A673 (cell line): ENCODE measurements around the gene NEB. TPM values are rescaled to one million over a fixed set of nuclear protein-coding genes. Genes with fewer than 3 reads are reported as not detected.
A peak's percentile ranks its signal among the peaks of the same experiment; 100 is the strongest.
"Not testable (repeated sequence)": the region's sequence is repeated elsewhere in the genome, so short reads cannot be mapped to it uniquely, and the experiment has no call there.

Source experiments
- BruUV-seq: library from RNA; stranded (reverse); fragments of 400-500 nt; replicated peaks from 2 replicates; lab custom pipeline; 2021; lab: Mats Ljungman, UMichigan
- CTCF ChIA-PET: fragments of 300-600 bp; sonication (Branson Sonifier 250); formaldehyde crosslinking; loops from one replicate; lab custom pipeline; 2022; ENCODE audit warnings: antibody characterized with exemption; lab: Charles Lee
- POLR2A ChIA-PET: fragments of 300-600 bp; sonication (Branson Sonifier 250); formaldehyde crosslinking; loops from one replicate; lab custom pipeline; 2022; ENCODE audit warnings: antibody characterized with exemption; ENCODE audit not compliant: low non-redundant PET; lab: Charles Lee
- DNase-seq: peaks from one replicate; pipeline ENCODE4 v3.0.0-alpha.2; 2015; ENCODE audit warnings: low spot score
- H3K27ac ChIP-seq: fragments of 200-600 bp; sonication (generic); 2 replicates; pipeline ENCODE4 v1.5.1; 2016; ENCODE audit warnings: mixed run types, low read depth, mild to moderate bottlenecking, mixed read lengths, antibody characterized with exemption, low read length; ENCODE audit not compliant: poor library complexity, severe bottlenecking
- H3K27me3 ChIP-seq: fragments of 200-600 bp; sonication (generic); replicated peaks from 2 replicates; pipeline ENCODE4 v1.6.1; 2017; ENCODE audit warnings: mixed run types, low read depth, mild to moderate bottlenecking, mixed read lengths, antibody characterized with exemption, low read length; ENCODE audit not compliant: insufficient read depth, poor library complexity
- H3K36me3 ChIP-seq: fragments of 200-600 bp; sonication (generic); 2 replicates; pipeline ENCODE4 v1.6.1; 2016; ENCODE audit warnings: mixed run types, mild to moderate bottlenecking, mixed read lengths, antibody characterized with exemption, low read length; ENCODE audit not compliant: insufficient read depth, poor library complexity, severe bottlenecking
- H3K4me1 ChIP-seq: fragments of 200-600 bp; sonication (generic); 2 replicates; pipeline ENCODE4 v1.6.1; 2017; ENCODE audit warnings: mixed run types, mild to moderate bottlenecking, mixed read lengths, antibody characterized with exemption, low read length; ENCODE audit not compliant: insufficient read depth, poor library complexity, severe bottlenecking
- H3K4me3 ChIP-seq: fragments of 200-600 bp; sonication (generic); 2 replicates; pipeline ENCODE4 v1.5.1; 2016; ENCODE audit warnings: low read depth, mixed run types, mild to moderate bottlenecking, mixed read lengths, low read length; ENCODE audit not compliant: poor library complexity, severe bottlenecking
- H3K9me3 ChIP-seq: fragments of 200-600 bp; sonication (generic); 2 replicates; pipeline ENCODE4 v1.6.1; 2016; ENCODE audit warnings: mixed run types, low read depth, mild to moderate bottlenecking, mixed read lengths, antibody characterized with exemption, low read length; ENCODE audit not compliant: poor library complexity, severe bottlenecking
- CTCF ChIP-seq: fragments of 300-800, 200-600 bp; sonication (generic); conservative IDR thresholded peaks from 2 replicates; pipeline ENCODE4 v1.5.1; 2017; ENCODE audit warnings: low read depth, mild to moderate bottlenecking, antibody characterized with exemption, low read length, moderate library complexity, mixed read lengths
- EZH2 ChIP-seq: fragments of 200-600 bp; sonication (generic); IDR thresholded peaks from 2 replicates; pipeline ENCODE4 v1.6.1; 2017; ENCODE audit warnings: borderline replicate concordance, low read depth, mild to moderate bottlenecking, mixed read lengths, antibody characterized with exemption, low read length; ENCODE audit not compliant: poor library complexity, severe bottlenecking
- intact Hi-C: fragments of 100-400 bp; cut with micrococcal nuclease; formaldehyde crosslinking; loops from one replicate; pipeline ENCODE4 v1.10.0; 2022; ENCODE audit not compliant: unreplicated experiment
- total RNA-seq: library from RNA; stranded (reverse); gene quantifications from 2 replicates; pipeline ENCODE4 v1.2.3, GENCODE V29; 2021

The NEB gene
- total RNA-seq, 1 experiment from 2014 or later: 7.0 TPM

GRCh38 chr2:151591908-151592255, 142.4 kb downstream of the NEB start:
- POLR2A ChIA-PET, H3K9me3 ChIP-seq, H3K27ac ChIP-seq, H3K27me3 ChIP-seq, BruUV-seq, H3K4me3 ChIP-seq, CTCF ChIA-PET, DNase-seq, intact Hi-C loops, H3K4me1 ChIP-seq, H3K36me3 ChIP-seq: not testable (repeated sequence)

- H3K4me1 ChIP-seq, DNase-seq, H3K4me3 ChIP-seq, H3K36me3 ChIP-seq, intact Hi-C loops, POLR2A ChIA-PET, H3K9me3 ChIP-seq, H3K27ac ChIP-seq, BruUV-seq, H3K27me3 ChIP-seq, CTCF ChIA-PET: not testable (repeated sequence)
- TF ChIP-seq CTCF: peak; percentile 32
Observed at GRCh38 chr2:151591250-151591907, 142.9 kb downstream of the NEB start.

- BruUV-seq, H3K4me3 ChIP-seq, DNase-seq, H3K4me1 ChIP-seq, intact Hi-C loops, H3K36me3 ChIP-seq, H3K27ac ChIP-seq, CTCF ChIA-PET, H3K27me3 ChIP-seq, POLR2A ChIA-PET, H3K9me3 ChIP-seq: not testable (repeated sequence)
Observed at GRCh38 chr2:151581300-151581699, 153.0 kb downstream of the NEB start.

- H3K36me3 ChIP-seq, CTCF ChIA-PET, BruUV-seq, DNase-seq, H3K9me3 ChIP-seq, H3K27me3 ChIP-seq, intact Hi-C loops, H3K27ac ChIP-seq, H3K4me3 ChIP-seq, POLR2A ChIA-PET, H3K4me1 ChIP-seq: not testable (repeated sequence)
Observed at GRCh38 chr2:151580697-151581096, 153.6 kb downstream of the NEB start.

GRCh38 chr2:151577116-151577515, 157.2 kb downstream of the NEB start:
- intact Hi-C loops: no loop called here
- no peaks in the 10 kb centered on the region for H3K4me1 ChIP-seq
- H3K9me3 ChIP-seq: no peaks in the 10 kb centered on the region
- no peaks in the 10 kb centered on the region for H3K36me3 ChIP-seq
- H3K4me3 ChIP-seq: no peak overlapping the region
- BruUV-seq: no TSS peak
- no peak for DNase-seq
- ChIA-PET CTCF (no interaction called here), POLR2A (no interaction called here)
- H3K27ac ChIP-seq: no peak overlapping the region
- no peaks in the 10 kb centered on the region for H3K27me3 ChIP-seq
- TF ChIP-seq CTCF (no peak), EZH2 (no peak)
